H9 (cell line): ENCODE measurements around the gene LRP2. TPM values are rescaled to one million over a fixed set of nuclear protein-coding genes. Genes with fewer than 3 reads are reported as not detected.

Experiments used
- DNase-seq: peaks from one replicate; pipeline ENCODE4 v3.0.0-alpha.2; 2017
- H2AFZ ChIP-seq: one replicate; pipeline ENCODE4 v1.6.1; 2013; ENCODE audit warnings: mild to moderate bottlenecking, low read length, control low read depth, moderate library complexity
- H2AK5ac ChIP-seq: 2 replicates; pipeline ENCODE4 v1.6.1; 2013; ENCODE audit warnings: low read length, control low read depth, mixed read lengths; ENCODE audit not compliant: insufficient read length
- H2BK120ac ChIP-seq: one replicate; pipeline ENCODE4 v1.6.1; 2013; ENCODE audit warnings: low read depth, mild to moderate bottlenecking, low read length, control low read depth, inconsistent platforms; ENCODE audit not compliant: poor library complexity, severe bottlenecking
- H2BK12ac ChIP-seq: 2 replicates; pipeline ENCODE4 v1.6.1; 2013; ENCODE audit warnings: low read length, control low read depth, mixed read lengths, low read depth; ENCODE audit not compliant: insufficient read length
- H2BK15ac ChIP-seq: 2 replicates; pipeline ENCODE4 v1.6.1; 2013; ENCODE audit warnings: low read depth, low read length, control low read depth
- H2BK20ac ChIP-seq: one replicate; pipeline ENCODE4 v1.6.1; 2013; ENCODE audit warnings: low read depth, mild to moderate bottlenecking, low read length, control low read depth, inconsistent platforms; ENCODE audit not compliant: poor library complexity, severe bottlenecking
- H2BK5ac ChIP-seq: 2 replicates; pipeline ENCODE4 v1.6.1; 2013; ENCODE audit warnings: low read length, control low read depth, mixed read lengths; ENCODE audit not compliant: insufficient read length
- H3K14ac ChIP-seq: 2 replicates; pipeline ENCODE4 v1.6.1; 2013; ENCODE audit warnings: low read length, control low read depth; ENCODE audit not compliant: insufficient read depth
- H3K18ac ChIP-seq: 2 replicates; pipeline ENCODE4 v1.6.1; 2013; ENCODE audit warnings: low read depth, mild to moderate bottlenecking, mixed read lengths, low read length, control low read depth; ENCODE audit not compliant: insufficient read length
- H3K23ac ChIP-seq: 2 replicates; pipeline ENCODE4 v1.6.1; 2013; ENCODE audit warnings: low read length, control low read depth, mixed read lengths, low read depth; ENCODE audit not compliant: insufficient read length
- H3K23me2 ChIP-seq: 2 replicates; pipeline ENCODE4 v1.6.1; 2013; ENCODE audit warnings: low read depth, mild to moderate bottlenecking, mixed read lengths, low read length, control low read depth; ENCODE audit not compliant: insufficient read length, poor library complexity, severe bottlenecking
- H3K27ac ChIP-seq: 2 replicates; pipeline ENCODE4 v1.5.1; 2013; ENCODE audit warnings: low read length, control low read depth, mixed read lengths, low read depth; ENCODE audit not compliant: insufficient read length
- H3K27me3 ChIP-seq: 2 replicates; pipeline ENCODE4 v1.6.1; 2013; ENCODE audit warnings: low read length, control low read depth, inconsistent platforms; ENCODE audit not compliant: insufficient read depth
- H3K4ac ChIP-seq: 2 replicates; pipeline ENCODE4 v1.6.1; 2013; ENCODE audit warnings: low read depth, mild to moderate bottlenecking, control low read depth, inconsistent platforms, low read length, moderate library complexity
- H3K4me1 ChIP-seq: 2 replicates; pipeline ENCODE4 v1.6.1; 2013; ENCODE audit warnings: low read length, control low read depth, inconsistent platforms; ENCODE audit not compliant: insufficient read depth
- H3K4me2 ChIP-seq: 2 replicates; pipeline ENCODE4 v1.6.1; 2013; ENCODE audit warnings: low read length, control low read depth, mixed read lengths; ENCODE audit not compliant: insufficient read length, insufficient read depth
- H3K56ac ChIP-seq: 2 replicates; pipeline ENCODE4 v1.6.1; 2013; ENCODE audit warnings: low read depth, mild to moderate bottlenecking, mixed read lengths, low read length, control low read depth; ENCODE audit not compliant: insufficient read length
- H3K79me1 ChIP-seq: 2 replicates; pipeline ENCODE4 v1.6.1; 2013; ENCODE audit warnings: low read depth, mild to moderate bottlenecking, moderate library complexity, low read length, control low read depth, inconsistent platforms; ENCODE audit not compliant: insufficient read depth, poor library complexity, severe bottlenecking
- H3K79me2 ChIP-seq: 2 replicates; pipeline ENCODE4 v1.6.1; 2013; ENCODE audit warnings: low read length, control low read depth, inconsistent platforms; ENCODE audit not compliant: insufficient read depth
- H3K9ac ChIP-seq: 2 replicates; pipeline ENCODE4 v1.6.1; 2013; ENCODE audit warnings: low read length, control low read depth, mixed read lengths; ENCODE audit not compliant: insufficient read length; ENCODE audit errors: extremely low read depth
- H3K9me3 ChIP-seq: one replicate; pipeline ENCODE4 v1.6.1; 2013; ENCODE audit warnings: low read depth, low read length, inconsistent platforms; ENCODE audit not compliant: control insufficient read depth
- H3T11ph ChIP-seq: one replicate; pipeline ENCODE4 v1.6.1; 2013; ENCODE audit warnings: mild to moderate bottlenecking, low read length, control low read depth, inconsistent platforms
- H4K20me1 ChIP-seq: one replicate; pipeline ENCODE4 v1.6.1; 2013; ENCODE audit not compliant: control insufficient read depth, insufficient read length, insufficient read depth
- H4K5ac ChIP-seq: 2 replicates; pipeline ENCODE4 v1.6.1; 2013; ENCODE audit warnings: low read depth, mild to moderate bottlenecking, mixed read lengths, low read length, control low read depth; ENCODE audit not compliant: insufficient read length
- H4K8ac ChIP-seq: replicated peaks from 2 replicates; pipeline ENCODE4 v1.6.1; 2013; ENCODE audit warnings: low read length, control low read depth, mixed read lengths, low read depth; ENCODE audit not compliant: insufficient read length
- H4K91ac ChIP-seq: 2 replicates; pipeline ENCODE4 v1.6.1; 2013; ENCODE audit warnings: low read depth, mild to moderate bottlenecking, moderate library complexity, mixed read lengths, low read length, control low read depth; ENCODE audit not compliant: insufficient read length
- H3K27ac Mint-ChIP-seq, 3 experiments: 2 replicates in 2 of 3; 3 replicates in 1 of 3; pipeline ENCODE4 v1.8.0; 2020 to 2021; ENCODE audit warnings: mixed read lengths in 3 of 3, mild to moderate bottlenecking in 1 of 3, moderate library complexity in 1 of 3
- H3K27me3 Mint-ChIP-seq: 2 replicates; pipeline ENCODE4 v1.8.0; 2021; ENCODE audit warnings: low read depth, mild to moderate bottlenecking, moderate library complexity, mixed read lengths
- H3K36me3 Mint-ChIP-seq, 3 experiments: 2 replicates in 2 of 3; 3 replicates in 1 of 3; pipeline ENCODE4 v1.8.0; 2020 to 2021; ENCODE audit warnings: low read depth in 3 of 3, mixed read lengths in 3 of 3; ENCODE audit not compliant: insufficient read depth in 1 of 3
- H3K4me1 Mint-ChIP-seq, 2 experiments: 2 replicates each; pipeline ENCODE4 v1.8.0; 2020; ENCODE audit warnings: mixed read lengths in 2 of 2
- H3K4me3 Mint-ChIP-seq, 2 experiments: 2 replicates in 1 of 2; 3 replicates in 1 of 2; pipeline ENCODE4 v1.8.0; 2020 to 2021; ENCODE audit warnings: mild to moderate bottlenecking in 2 of 2, mixed read lengths in 2 of 2, moderate library complexity in 1 of 2
- H3K9me3 Mint-ChIP-seq, 2 experiments: 2 replicates in 1 of 2; 3 replicates in 1 of 2; pipeline ENCODE4 v1.8.0; 2020; ENCODE audit warnings: mild to moderate bottlenecking in 2 of 2, mixed read lengths in 2 of 2, moderate library complexity in 1 of 2
- whole genome bisulfite sequencing: extraction: QIAGEN DNeasy Blood & Tissue Kit; methylation state at CpG from one replicate; pipeline ENCODE4 v1.1.7; 2013; ENCODE audit warnings: missing lambda C conversion rate, low lambda C conversion rate, mixed read lengths; ENCODE audit not compliant: insufficient read length; ENCODE audit errors: extremely low coverage; 5-methylcytosine and 5-hydroxymethylcytosine counted together
- total RNA-seq: library from RNA; stranded (reverse); gene quantifications from 2 replicates; pipeline ENCODE4 v1.2.1, GENCODE V29; 2021
- TF ChIP-seq, protein P1 (sequence below): fragments of 200-600 bp; sonication (generic); conservative IDR thresholded peaks from 3 replicates; pipeline ENCODE4 v1.8.0; 2021; ENCODE audit warnings: antibody characterized with exemption, mild to moderate bottlenecking

The LRP2 gene
- total RNA-seq, 1 experiment from 2014 or later: 1.4 TPM

- H3K23ac ChIP-seq: no peak overlapping the region
- no peak overlapping the region for H2BK12ac ChIP-seq
- no peaks in the 10 kb centered on the region for H3K23me2 ChIP-seq
- no peaks in the 10 kb centered on the region for H3K79me2 ChIP-seq
- H3K27me3 Mint-ChIP-seq: no peaks in the 10 kb centered on the region
- H2BK5ac ChIP-seq: no peak overlapping the region
- peak; percentile 61 for DNase-seq
- WGBS: no CpG with 5 or more reads among the region's 1 CpG
- no peak overlapping the region for H3K9ac ChIP-seq
- no peak overlapping the region for H4K8ac ChIP-seq
- H3K79me1 ChIP-seq: no peaks in the 10 kb centered on the region
- no peaks in the 10 kb centered on the region for H3K9me3 ChIP-seq
- no peak overlapping the region for H3K4me3 Mint-ChIP-seq
- H3K27ac Mint-ChIP-seq: no peak overlapping the region
- no peaks in the 10 kb centered on the region for H4K20me1 ChIP-seq
- H3T11ph ChIP-seq: no peak overlapping the region
- H3K14ac ChIP-seq: no peak overlapping the region
- no peak overlapping the region for H2AFZ ChIP-seq
- H3K4me2 ChIP-seq: no peak overlapping the region
- no peaks in the 10 kb centered on the region for H3K9me3 Mint-ChIP-seq
- no peak overlapping the region for H2BK120ac ChIP-seq
- TF ChIP-seq, protein P1, sequence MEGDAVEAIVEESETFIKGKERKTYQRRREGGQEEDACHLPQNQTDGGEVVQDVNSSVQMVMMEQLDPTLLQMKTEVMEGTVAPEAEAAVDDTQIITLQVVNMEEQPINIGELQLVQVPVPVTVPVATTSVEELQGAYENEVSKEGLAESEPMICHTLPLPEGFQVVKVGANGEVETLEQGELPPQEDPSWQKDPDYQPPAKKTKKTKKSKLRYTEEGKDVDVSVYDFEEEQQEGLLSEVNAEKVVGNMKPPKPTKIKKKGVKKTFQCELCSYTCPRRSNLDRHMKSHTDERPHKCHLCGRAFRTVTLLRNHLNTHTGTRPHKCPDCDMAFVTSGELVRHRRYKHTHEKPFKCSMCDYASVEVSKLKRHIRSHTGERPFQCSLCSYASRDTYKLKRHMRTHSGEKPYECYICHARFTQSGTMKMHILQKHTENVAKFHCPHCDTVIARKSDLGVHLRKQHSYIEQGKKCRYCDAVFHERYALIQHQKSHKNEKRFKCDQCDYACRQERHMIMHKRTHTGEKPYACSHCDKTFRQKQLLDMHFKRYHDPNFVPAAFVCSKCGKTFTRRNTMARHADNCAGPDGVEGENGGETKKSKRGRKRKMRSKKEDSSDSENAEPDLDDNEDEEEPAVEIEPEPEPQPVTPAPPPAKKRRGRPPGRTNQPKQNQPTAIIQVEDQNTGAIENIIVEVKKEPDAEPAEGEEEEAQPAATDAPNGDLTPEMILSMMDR: peak; percentile 69
- H2AK5ac ChIP-seq: no peak overlapping the region
- no peaks in the 10 kb centered on the region for H3K36me3 Mint-ChIP-seq
- H3K27ac ChIP-seq: no peak overlapping the region
- H3K4ac ChIP-seq: no peak overlapping the region
- no peak overlapping the region for H4K91ac ChIP-seq
- no peak overlapping the region for H2BK15ac ChIP-seq
- H3K56ac ChIP-seq: no peak overlapping the region
- H3K27me3 ChIP-seq: no peaks in the 10 kb centered on the region
- H4K5ac ChIP-seq: no peak overlapping the region
- no peak overlapping the region for H3K18ac ChIP-seq
- H2BK20ac ChIP-seq: no peak overlapping the region
- H3K4me1 Mint-ChIP-seq: peaks cover 13% of the 10 kb centered on the region in 2 experiments
- H3K4me1 ChIP-seq: no peaks in the 10 kb centered on the region
These were observed 102.1 kb downstream of the LRP2 start for GRCh38 chr2:169260246-169260645.
